Measurements from ENCODE around the gene CYGB.

The CYGB gene

GRCh38 chr17:76484228-76484725, 53.2 kb downstream of the CYGB start:
- no peak for DNase-seq (ENCODE audit: extremely low read depth, low read depth)
- TF ChIP-seq, protein P1, sequence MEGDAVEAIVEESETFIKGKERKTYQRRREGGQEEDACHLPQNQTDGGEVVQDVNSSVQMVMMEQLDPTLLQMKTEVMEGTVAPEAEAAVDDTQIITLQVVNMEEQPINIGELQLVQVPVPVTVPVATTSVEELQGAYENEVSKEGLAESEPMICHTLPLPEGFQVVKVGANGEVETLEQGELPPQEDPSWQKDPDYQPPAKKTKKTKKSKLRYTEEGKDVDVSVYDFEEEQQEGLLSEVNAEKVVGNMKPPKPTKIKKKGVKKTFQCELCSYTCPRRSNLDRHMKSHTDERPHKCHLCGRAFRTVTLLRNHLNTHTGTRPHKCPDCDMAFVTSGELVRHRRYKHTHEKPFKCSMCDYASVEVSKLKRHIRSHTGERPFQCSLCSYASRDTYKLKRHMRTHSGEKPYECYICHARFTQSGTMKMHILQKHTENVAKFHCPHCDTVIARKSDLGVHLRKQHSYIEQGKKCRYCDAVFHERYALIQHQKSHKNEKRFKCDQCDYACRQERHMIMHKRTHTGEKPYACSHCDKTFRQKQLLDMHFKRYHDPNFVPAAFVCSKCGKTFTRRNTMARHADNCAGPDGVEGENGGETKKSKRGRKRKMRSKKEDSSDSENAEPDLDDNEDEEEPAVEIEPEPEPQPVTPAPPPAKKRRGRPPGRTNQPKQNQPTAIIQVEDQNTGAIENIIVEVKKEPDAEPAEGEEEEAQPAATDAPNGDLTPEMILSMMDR (IDR thresholded peaks at IDR 0.05; ENCODE audit: low read depth, low read length), result no peak

GRCh38 chr17:76481071-76481655, 56.3 kb downstream of the CYGB start:
- TF ChIP-seq, protein P1 (IDR thresholded peaks at IDR 0.05; ENCODE audit: low read depth, low read length), result no peak

GRCh38 chr17:76480632-76481031, 56.9 kb downstream of the CYGB start:
- DNase-seq (ENCODE audit: extremely low read depth, low read depth), result no peak
- TF ChIP-seq, protein P1 (IDR thresholded peaks at IDR 0.05; ENCODE audit: low read depth, low read length), result no peak

More at GRCh38 chr17:76481071-76481655, 56.3 kb downstream of the CYGB start:
- no peak for DNase-seq (ENCODE audit: extremely low read depth, low read depth)

- no peak for DNase-seq (ENCODE audit: extremely low read depth, low read depth)
- TF ChIP-seq, protein P1 (IDR thresholded peaks at IDR 0.05; ENCODE audit: low read depth, low read length), result no peak
These were observed 57.9 kb downstream of the CYGB start for GRCh38 chr17:76479515-76480060.

GRCh38 chr17:76478730-76479514, 58.6 kb downstream of the CYGB start:
- TF ChIP-seq, protein P1 (IDR thresholded peaks at IDR 0.05; ENCODE audit: low read depth, low read length), result no peak
- no peak for DNase-seq (ENCODE audit: extremely low read depth, low read depth)

DNA sequence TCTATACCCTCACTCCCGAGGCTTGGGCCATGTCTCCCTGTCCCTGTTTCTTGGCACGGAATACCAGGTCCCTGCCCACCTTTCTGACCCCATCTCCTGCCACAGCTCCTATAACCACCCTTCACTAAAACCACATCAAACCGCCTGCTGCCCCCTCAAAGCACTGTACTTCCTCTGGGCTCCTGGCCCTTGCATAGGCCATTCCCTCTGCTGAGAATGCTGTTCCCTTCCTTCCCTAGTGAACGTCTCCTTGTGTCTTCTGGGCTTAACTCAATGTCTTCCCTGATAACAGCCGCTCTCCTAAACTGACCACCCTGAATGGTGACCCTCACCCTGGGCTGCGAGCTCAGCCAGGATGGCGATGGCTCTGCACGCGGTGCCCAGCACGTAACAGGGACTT, 59.4 kb downstream of the CYGB start:
- no peak for DNase-seq (ENCODE audit: extremely low read depth, low read depth)
- TF ChIP-seq, protein P1 (IDR thresholded peaks at IDR 0.05; ENCODE audit: low read depth, low read length), result no peak

GRCh38 chr17:76477576-76477975, 59.9 kb downstream of the CYGB start:
- no peak for DNase-seq (ENCODE audit: extremely low read depth, low read depth)
- TF ChIP-seq, protein P1 (IDR thresholded peaks at IDR 0.05; ENCODE audit: low read depth, low read length), result no peak

Measured in AG09319 (cell line).